T-helper 22 cell (primary cell): ENCODE results near the gene CKB.

Source experiments
- DNase-seq: peaks from one replicate; pipeline ENCODE4 v3.0.0-alpha.2; 2020; ENCODE audit warnings: low read depth

CKB gene

GRCh38 chr14:103549361-103550311 is 27.0 kb upstream of the CKB start:
- no peak for DNase-seq

DNA sequence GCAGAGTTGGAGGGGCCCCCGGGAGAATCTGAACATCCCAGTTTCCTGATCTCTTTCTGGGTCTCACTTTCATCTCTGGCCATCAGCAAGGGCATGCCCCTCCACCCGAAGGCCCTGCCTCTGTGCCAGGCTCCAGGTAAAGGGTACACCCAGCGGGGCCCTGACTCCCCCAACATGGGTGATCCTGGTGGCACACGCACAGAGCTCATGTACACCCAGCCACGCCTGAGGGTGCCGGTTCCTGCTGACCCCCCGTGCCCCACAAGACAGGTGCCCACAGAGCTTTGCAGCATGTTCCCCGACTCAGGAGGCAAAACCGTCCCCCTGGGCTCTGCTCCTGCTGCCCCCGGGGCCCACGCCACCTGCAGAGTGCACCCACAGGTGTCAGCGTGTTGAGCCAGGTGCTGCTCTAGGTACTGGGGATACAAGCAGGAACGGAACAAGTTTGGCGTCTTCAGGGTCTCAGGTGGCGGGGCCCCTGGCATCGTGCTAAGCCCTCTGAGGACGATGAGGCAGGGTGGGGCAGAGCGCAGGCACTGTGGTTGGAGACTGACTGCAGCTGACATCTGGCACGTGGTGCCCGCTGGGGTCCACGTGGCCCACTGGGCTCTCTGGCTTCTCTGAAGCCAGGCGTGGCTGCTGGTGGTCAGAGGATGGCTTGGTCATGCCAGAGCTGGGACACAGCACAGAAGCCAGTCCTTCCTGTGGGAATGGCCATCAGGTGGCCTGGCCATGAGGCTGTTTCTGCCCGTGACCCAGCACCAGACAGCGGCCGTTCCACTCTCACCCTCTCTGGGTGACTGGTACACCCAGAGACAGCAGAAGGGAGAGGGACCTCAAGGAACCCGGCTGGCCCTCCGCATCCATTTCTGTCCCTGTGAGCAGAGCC is 26.1 kb upstream of the CKB start:
- no peak for DNase-seq

DNA sequence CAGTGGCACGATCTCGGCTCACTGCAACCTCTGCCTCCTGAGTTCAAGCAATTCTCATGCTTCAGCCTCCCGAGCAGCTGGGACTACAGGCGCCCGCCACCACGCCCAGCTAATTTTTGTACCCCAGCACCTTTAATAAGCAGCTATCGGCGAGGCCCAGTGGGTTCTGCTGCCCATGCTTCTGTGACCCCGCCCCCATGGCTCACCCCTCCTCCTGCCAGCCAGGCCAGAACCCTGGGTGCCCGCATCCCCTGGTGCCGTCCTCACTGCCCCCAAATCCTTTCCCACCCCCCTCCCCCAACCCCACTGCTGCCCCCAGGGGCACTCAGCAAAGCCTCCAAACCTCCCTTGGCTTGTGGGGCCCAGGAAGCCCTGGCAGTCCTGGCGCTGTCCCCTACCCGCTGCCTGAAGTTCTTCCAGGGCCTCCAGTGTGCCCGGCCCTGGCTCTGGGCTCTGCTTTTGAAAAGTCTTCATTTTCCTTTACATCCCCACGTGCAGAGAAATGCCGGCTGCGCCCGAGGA is 25.4 kb upstream of the CKB start:
- no peak for DNase-seq

DNA sequence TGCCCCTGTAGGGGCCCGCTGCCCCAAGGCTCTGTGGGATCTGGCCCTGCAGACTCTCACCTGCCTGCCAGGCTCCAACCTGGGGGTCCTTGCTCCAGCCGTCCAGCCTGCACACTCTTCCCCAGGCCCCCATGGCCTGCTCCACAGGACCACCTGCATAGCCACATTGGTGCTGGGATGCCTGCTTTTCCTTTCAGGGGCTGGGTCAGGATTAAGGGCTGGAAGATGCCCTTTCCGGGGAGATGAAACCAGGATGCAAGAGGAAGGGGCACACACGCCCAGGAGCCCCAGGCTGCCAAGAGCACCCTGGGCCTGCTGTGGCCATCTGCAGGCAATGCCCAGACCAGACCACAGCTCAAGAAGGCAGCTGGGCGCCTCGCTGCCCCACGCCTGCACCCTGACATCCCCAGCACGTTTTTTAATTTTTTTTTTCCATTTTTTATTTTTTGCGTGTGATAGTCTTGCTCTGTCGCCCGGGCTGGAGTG is 24.9 kb upstream of the CKB start:
- DNase-seq: no peak

GRCh38 chr14:103546652-103547454 is 24.2 kb upstream of the CKB start:
- DNase-seq: peak; percentile 58

DNA sequence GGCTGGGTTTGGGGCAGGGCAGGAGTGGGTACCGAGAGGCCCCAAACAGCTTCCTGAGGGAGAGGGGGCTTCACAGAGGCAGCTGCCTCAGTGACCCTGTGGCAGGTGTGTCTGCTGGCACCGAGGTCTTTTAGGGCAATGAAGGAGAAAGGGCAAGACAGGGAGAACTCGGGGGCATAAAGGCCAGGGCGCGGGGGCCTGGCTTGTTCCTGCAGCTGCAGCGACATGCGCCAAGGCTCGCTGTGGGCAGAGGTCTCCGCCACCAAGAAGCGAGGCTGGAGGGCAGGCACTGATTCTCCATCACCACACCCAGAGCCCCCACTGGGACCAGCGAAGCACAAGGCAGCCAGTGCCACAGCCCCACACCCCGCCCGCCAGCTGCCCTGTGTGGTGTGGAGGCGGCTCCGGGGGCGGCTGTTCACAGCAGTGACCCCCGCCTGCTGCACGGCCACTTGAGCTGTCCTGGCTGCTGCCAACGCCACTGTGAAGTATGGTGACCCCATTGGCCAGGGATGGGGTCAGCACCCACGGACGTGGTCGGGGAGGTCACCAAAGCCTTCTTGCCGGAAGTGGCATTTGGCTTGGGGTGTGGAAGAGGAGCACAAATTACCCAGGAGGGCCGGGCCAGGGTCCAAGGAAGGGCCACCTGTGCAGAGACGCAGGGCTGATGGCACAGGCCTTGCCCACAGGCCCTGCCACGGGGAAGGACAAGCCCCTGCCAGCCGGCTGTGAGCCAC is 23.5 kb upstream of the CKB start:
- DNase-seq: no peak

DNA sequence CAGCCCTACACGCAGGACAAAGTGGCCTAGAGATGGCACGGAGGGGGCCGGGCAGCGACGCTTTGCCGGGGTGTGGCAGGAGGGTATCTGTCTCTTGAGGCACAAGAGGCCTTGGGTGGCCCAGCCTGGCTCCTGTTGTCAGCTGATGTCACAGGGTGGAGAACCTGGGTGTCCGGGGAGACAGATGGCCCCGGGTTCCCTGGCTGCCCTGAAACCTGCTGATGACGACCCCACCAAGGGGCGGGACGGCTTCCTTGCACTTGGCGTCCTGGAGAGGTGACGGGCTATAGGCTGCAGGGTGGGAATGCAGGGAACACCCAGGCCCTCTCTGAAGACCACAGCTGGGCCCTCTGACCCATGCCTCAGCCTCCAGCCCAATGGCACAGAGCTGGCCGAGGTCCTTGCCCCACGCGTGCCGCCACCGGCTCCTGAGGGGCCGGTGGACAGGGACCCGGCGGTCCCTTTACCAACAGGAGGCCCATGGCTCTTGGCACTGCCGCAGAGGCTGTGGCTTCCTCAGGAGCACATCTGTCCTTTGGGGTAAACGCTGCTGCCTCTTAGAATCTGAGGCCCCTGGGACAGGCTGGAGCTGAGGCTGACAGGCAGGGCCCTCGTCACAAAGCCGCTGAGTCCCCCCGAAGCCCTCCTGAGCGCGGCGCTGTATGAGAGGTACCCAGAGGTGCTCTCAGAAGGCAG is 22.7 kb upstream of the CKB start:
- no peak for DNase-seq

- DNase-seq: no peak
Observed at GRCh38 chr14:103544388-103545218, 22.0 kb upstream of the CKB start.

GRCh38 chr14:103543721-103544387 is 21.2 kb upstream of the CKB start:
- DNase-seq: no peak

DNA sequence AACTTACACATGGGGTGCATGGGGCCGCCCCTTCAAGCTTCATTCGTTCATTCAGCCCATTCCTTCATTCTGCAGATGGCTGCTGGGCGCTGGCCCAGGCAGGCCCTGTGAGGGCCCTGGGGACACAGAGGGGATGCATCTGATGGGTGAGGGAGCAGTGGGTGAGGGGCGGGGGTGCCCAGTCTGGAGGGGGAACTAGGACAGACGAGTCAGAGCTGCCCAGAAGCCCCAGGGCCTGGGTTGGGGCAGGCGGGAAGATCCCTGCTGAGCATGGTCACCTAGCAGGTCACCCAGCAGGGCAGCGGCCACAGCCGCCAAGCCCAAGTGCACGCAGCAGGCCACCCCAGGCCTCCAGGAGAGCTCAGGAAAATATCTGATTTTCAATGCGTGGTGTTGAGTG is 20.5 kb upstream of the CKB start:
- DNase-seq: no peak

- no peak for DNase-seq
Observed at GRCh38 chr14:103542605-103543088, 20.0 kb upstream of the CKB start.

GRCh38 chr14:103541709-103542604 is 19.3 kb upstream of the CKB start:
- no peak for DNase-seq

DNA sequence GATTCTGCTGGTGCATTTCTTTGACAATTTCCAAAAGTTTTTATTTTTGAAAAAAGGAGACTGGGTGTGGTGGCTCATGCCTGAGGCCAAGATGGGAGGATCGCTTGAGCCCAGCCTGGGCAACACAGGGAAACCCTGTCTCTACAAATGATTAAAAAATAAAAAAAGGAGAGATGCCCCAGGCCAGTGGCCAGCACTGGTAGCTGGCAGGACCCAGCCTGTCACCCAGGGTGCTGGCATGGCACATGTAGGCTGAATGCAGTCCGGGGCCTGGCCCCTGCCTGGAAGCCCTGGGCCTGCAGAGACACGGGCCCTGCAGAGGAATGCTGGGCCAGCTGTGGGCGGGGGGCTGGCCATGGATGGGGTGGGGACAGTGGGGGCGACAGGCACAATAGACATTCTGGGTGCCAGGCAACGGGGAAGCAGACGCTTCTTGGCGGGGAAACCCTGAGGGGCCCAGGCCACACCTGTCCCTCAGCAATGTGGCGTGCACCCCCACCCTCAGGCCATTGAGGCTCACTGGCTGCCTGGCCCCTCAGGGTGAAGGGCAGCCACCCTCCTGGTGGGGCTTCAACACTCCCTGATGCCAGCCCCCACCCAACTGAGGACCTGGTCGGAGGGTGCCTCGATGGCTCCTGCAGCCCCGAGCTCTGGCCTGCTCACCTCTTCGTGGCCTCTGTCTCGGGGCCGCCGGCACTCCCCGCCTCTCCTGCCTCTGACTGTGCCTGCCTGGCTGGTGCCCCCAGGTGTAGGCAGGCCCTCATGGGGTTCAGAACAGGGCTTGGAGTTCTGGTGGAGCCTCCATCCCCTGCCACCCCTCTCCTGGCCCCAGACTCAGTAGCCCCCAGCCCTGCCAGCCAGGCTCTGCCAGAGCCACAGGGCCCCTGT is 18.4 kb upstream of the CKB start:
- no peak for DNase-seq

DNA sequence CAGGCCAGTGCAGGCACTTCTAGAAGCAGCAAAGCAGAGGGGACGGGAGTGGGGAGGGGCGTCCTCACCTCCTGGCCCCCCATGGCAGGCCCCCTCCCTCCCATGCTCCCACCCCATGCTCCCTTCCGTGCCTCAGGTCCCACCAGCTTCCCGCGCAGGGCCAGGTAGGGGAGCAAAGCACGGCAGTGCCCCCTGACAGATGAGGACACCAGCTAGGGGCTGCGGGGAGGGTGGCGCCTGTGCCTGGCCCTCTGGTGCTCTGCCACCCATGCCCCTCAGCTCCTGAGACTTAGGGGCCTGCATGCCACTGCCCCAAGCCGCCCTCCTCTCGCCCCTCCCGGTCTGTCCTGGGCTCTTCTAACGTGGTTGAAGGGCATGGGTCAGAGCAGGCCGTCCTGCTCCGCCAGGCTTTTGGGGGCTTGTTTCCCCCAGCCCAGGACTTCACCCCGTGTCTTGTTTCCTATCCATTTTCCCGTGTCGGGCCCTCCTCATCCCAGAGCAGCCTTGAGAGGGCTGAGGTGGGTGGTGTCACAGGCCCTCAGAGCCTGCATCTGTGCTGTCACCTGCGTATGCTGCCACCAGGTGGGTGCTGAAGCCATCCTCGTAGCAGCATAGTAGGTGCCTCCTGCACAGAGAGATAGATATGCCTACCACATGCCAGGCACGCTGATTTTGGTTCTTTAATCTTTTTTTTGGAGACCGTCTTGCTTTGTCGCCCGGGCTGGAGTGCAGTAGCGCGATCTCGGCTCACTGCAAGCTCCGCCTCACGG is 16.6 kb upstream of the CKB start:
- no peak for DNase-seq

- DNase-seq: no peak
Observed at GRCh38 chr14:103538291-103539055, 15.8 kb upstream of the CKB start.
